Peyer's patch (tissue), 4 donors: Measurements from ENCODE around the gene VSTM2L.

Source experiments
- CTCF ChIP-seq, 6 experiments: fragments of 450-650 bp in 4 of 6; fragments of 200-600 bp in 2 of 6; sonication (generic) in 1 of 6; IDR thresholded peaks; one replicate each; pipeline ENCODE4 v1.5.1; 2017 to 2019; ENCODE audit warnings: antibody characterized with exemption in 6 of 6, mild to moderate bottlenecking in 3 of 6, moderate library complexity in 1 of 6
- POLR2A ChIP-seq, 2 donors: fragments of 450-650 bp; IDR thresholded peaks; one replicate each; pipeline ENCODE4 v1.5.1; 2017; ENCODE audit warnings: antibody characterized with exemption in 2 of 2, mild to moderate bottlenecking in 2 of 2, moderate library complexity in 2 of 2

- no peak for TF ChIP-seq CTCF (IDR thresholded peaks at IDR 0.05)
- no peak for TF ChIP-seq POLR2A (IDR thresholded peaks at IDR 0.05)
Measured at GRCh38 chr20:37991908-37992307, 89.0 kb downstream of the VSTM2L start.
